IPS-18a (cell line): ENCODE measurements around the gene IFITM2.
"Not testable (repeated sequence)": the region's sequence is repeated elsewhere in the genome, so short reads cannot be mapped to it uniquely, and the experiment has no call there.

ENCODE experiments used
- H3K27ac ChIP-seq: one replicate; pipeline ENCODE4 v1.5.1; 2013; ENCODE audit warnings: low read length
- H3K27me3 ChIP-seq: one replicate; pipeline ENCODE4 v1.6.1; 2013; ENCODE audit warnings: mild to moderate bottlenecking, low read length; ENCODE audit not compliant: control insufficient read depth, insufficient read depth
- H3K36me3 ChIP-seq: one replicate; pipeline ENCODE4 v1.6.1; 2013; ENCODE audit warnings: low read depth, low read length; ENCODE audit not compliant: control insufficient read depth
- H3K4me1 ChIP-seq: one replicate; pipeline ENCODE4 v1.6.1; 2013; ENCODE audit warnings: low read depth, low read length; ENCODE audit not compliant: control insufficient read depth
- H3K4me3 ChIP-seq: one replicate; pipeline ENCODE4 v1.5.1; 2013; ENCODE audit warnings: low read length
- H3K9ac ChIP-seq: one replicate; pipeline ENCODE4 v1.6.1; 2013; ENCODE audit warnings: mild to moderate bottlenecking, low read length, moderate library complexity
- H3K9me3 ChIP-seq: one replicate; pipeline ENCODE4 v1.6.1; 2013; ENCODE audit warnings: low read depth, low read length; ENCODE audit not compliant: control insufficient read depth

Gene IFITM2

GRCh38 chr11:335779-336658, 28.4 kb downstream of the IFITM2 start:
- Histone ChIP-seq H3K4me3 (no peak overlapping the region), H3K9ac (no peak overlapping the region), H3K36me3 (no peaks in the 10 kb centered on the region), H3K27me3 (no peaks in the 10 kb centered on the region), H3K27ac (peak overlapping the region; percentile 31), H3K4me1 (peaks cover 45% of the 10 kb centered on the region), H3K9me3 (peaks cover 3% of the 10 kb centered on the region)

- H3K27ac ChIP-seq: no peak overlapping the region
- no peak overlapping the region for H3K9ac ChIP-seq
- peaks cover 52% of the 10 kb centered on the region for H3K4me1 ChIP-seq
- H3K27me3 ChIP-seq: no peaks in the 10 kb centered on the region
- H3K4me3 ChIP-seq: no peak overlapping the region
- peaks cover 3% of the 10 kb centered on the region for H3K9me3 ChIP-seq
- H3K36me3 ChIP-seq: no peaks in the 10 kb centered on the region
Observed at GRCh38 chr11:336659-337198, 29.1 kb downstream of the IFITM2 start.

GRCh38 chr11:337711-338110, 30.1 kb downstream of the IFITM2 start:
- H3K27me3 ChIP-seq: no peaks in the 10 kb centered on the region
- H3K4me1 ChIP-seq: peaks cover 60% of the 10 kb centered on the region
- no peak overlapping the region for H3K4me3 ChIP-seq
- no peak overlapping the region for H3K27ac ChIP-seq
- H3K9ac ChIP-seq: no peak overlapping the region
- H3K9me3 ChIP-seq: peaks cover 3% of the 10 kb centered on the region
- H3K36me3 ChIP-seq: no peaks in the 10 kb centered on the region

- Histone ChIP-seq H3K36me3 (no peaks in the 10 kb centered on the region), H3K4me3 (peak overlapping the region; percentile 30), H3K4me1 (peaks cover 45% of the 10 kb centered on the region), H3K27ac (peak overlapping the region; percentile 81), H3K9ac (peak overlapping the region; percentile 16), H3K9me3 (no peaks in the 10 kb centered on the region), H3K27me3 (no peaks in the 10 kb centered on the region)
Observed at GRCh38 chr11:339963-340362, 32.3 kb downstream of the IFITM2 start.

GRCh38 chr11:340539-341512, 33.2 kb downstream of the IFITM2 start:
- no peaks in the 10 kb centered on the region for H3K27me3 ChIP-seq
- H3K4me1 ChIP-seq: peaks cover 39% of the 10 kb centered on the region
- H3K9ac ChIP-seq: peak overlapping the region; percentile 33
- H3K4me3 ChIP-seq: peak overlapping the region; percentile 30
- H3K9me3 ChIP-seq: no peaks in the 10 kb centered on the region
- H3K27ac ChIP-seq: peak overlapping the region; percentile 81
- no peaks in the 10 kb centered on the region for H3K36me3 ChIP-seq

GRCh38 chr11:342328-342727, 34.7 kb downstream of the IFITM2 start:
- H3K4me1 ChIP-seq: peaks cover 27% of the 10 kb centered on the region
- H3K27ac ChIP-seq: no peak overlapping the region
- no peaks in the 10 kb centered on the region for H3K9me3 ChIP-seq

GRCh38 chr11:344836-345578, 37.4 kb downstream of the IFITM2 start:
- Histone ChIP-seq H3K27ac (no peak overlapping the region), H3K9ac (no peak overlapping the region), H3K4me3 (no peak overlapping the region), H3K9me3 (no peaks in the 10 kb centered on the region), H3K4me1 (peaks cover 25% of the 10 kb centered on the region), H3K36me3 (no peaks in the 10 kb centered on the region), H3K27me3 (no peaks in the 10 kb centered on the region)

More at GRCh38 chr11:342328-342727, 34.7 kb downstream of the IFITM2 start:
- H3K9ac ChIP-seq: no peak overlapping the region
- no peaks in the 10 kb centered on the region for H3K36me3 ChIP-seq
- H3K4me3 ChIP-seq: no peak overlapping the region
- no peaks in the 10 kb centered on the region for H3K27me3 ChIP-seq

- Histone ChIP-seq H3K9me3 (no peaks in the 10 kb centered on the region), H3K4me3 (no peak overlapping the region), H3K27ac (no peak overlapping the region), H3K4me1 (peaks cover 10% of the 10 kb centered on the region), H3K27me3 (no peaks in the 10 kb centered on the region), H3K36me3 (no peaks in the 10 kb centered on the region), H3K9ac (no peak overlapping the region)
Observed at GRCh38 chr11:346529-346928, 38.9 kb downstream of the IFITM2 start.

- not testable (repeated sequence) for H3K27me3 ChIP-seq, H3K4me1 ChIP-seq, H3K9me3 ChIP-seq, H3K4me3 ChIP-seq, H3K27ac ChIP-seq, H3K36me3 ChIP-seq, H3K9ac ChIP-seq
Observed at GRCh38 chr11:349270-349954, 41.8 kb downstream of the IFITM2 start.

- H3K9ac ChIP-seq, H3K4me1 ChIP-seq, H3K27me3 ChIP-seq, H3K9me3 ChIP-seq, H3K4me3 ChIP-seq, H3K36me3 ChIP-seq, H3K27ac ChIP-seq: not testable (repeated sequence)
Observed at GRCh38 chr11:350033-350722, 42.6 kb downstream of the IFITM2 start.
